SU-DHL-6 (cell line): ENCODE data around the gene GUK1.
A peak's percentile ranks its signal among the peaks of the same experiment; 100 is the strongest.

ENCODE experiments used
- H2AFZ ChIP-seq: fragments of 200-600 bp; sonication (generic); 2 replicates; pipeline ENCODE4 v1.6.1; 2014; ENCODE audit warnings: low read depth, mild to moderate bottlenecking, moderate library complexity, mixed read lengths, antibody characterized with exemption, low read length; ENCODE audit not compliant: severe bottlenecking
- H3F3A ChIP-seq: fragments of 200-600 bp; shearing (Covaris generic); 2 replicates; pipeline ENCODE4 v1.6.0; 2016; ENCODE audit warnings: antibody characterized with exemption, mild to moderate bottlenecking; ENCODE audit not compliant: insufficient read depth
- H3K27ac ChIP-seq: fragments of 200-600 bp; sonication (generic); 2 replicates; pipeline ENCODE4 v1.5.1; 2016; ENCODE audit warnings: low read depth, mild to moderate bottlenecking, low read length, moderate library complexity, mixed read lengths
- H3K27me3 ChIP-seq: fragments of 200-600 bp; sonication (generic), shearing (Covaris generic); 2 replicates; pipeline ENCODE4 v1.6.0; 2014; ENCODE audit warnings: mild to moderate bottlenecking, low read length
- H3K36me3 ChIP-seq: fragments of 200-600 bp; sonication (generic); 2 replicates; pipeline ENCODE4 v1.6.1; 2014; ENCODE audit warnings: mild to moderate bottlenecking, low read length, mixed read lengths
- H3K4me2 ChIP-seq: fragments of 300-600, 200-600 bp; shearing (Covaris generic), sonication (generic); 2 replicates; pipeline ENCODE4 v1.6.0; 2014; ENCODE audit warnings: low read length, low read depth, mild to moderate bottlenecking; ENCODE audit not compliant: poor library complexity, severe bottlenecking
- H3K4me3 ChIP-seq: fragments of 200-600 bp; sonication (generic); 2 replicates; pipeline ENCODE4 v1.5.1; 2014; ENCODE audit warnings: antibody characterized with exemption, low read length, mild to moderate bottlenecking, mixed read lengths; ENCODE audit not compliant: insufficient read depth, poor library complexity, severe bottlenecking
- H3K79me2 ChIP-seq: fragments of 200-600 bp; sonication (generic); 2 replicates; pipeline ENCODE4 v1.6.1; 2014; ENCODE audit warnings: mild to moderate bottlenecking, low read length, moderate library complexity; ENCODE audit not compliant: insufficient read depth
- H3K9ac ChIP-seq: fragments of 200-600 bp; sonication (generic); 2 replicates; pipeline ENCODE4 v1.7.0; 2014; ENCODE audit warnings: mild to moderate bottlenecking, low read length
- H3K9me2 ChIP-seq: fragments of 200-600 bp; sonication (generic); replicated peaks from 2 replicates; pipeline ENCODE4 v1.6.1; 2014; ENCODE audit warnings: low read length; ENCODE audit not compliant: insufficient read depth
- H3K9me3 ChIP-seq: fragments of 200-600 bp; sonication (generic); 2 replicates; pipeline ENCODE4 v1.6.1; 2014; ENCODE audit warnings: low read length, mixed read lengths; ENCODE audit not compliant: insufficient read depth
- H4K20me1 ChIP-seq: fragments of 200-600 bp; sonication (generic); 2 replicates; pipeline ENCODE4 v1.6.1; 2014; ENCODE audit warnings: low read depth, mild to moderate bottlenecking, antibody characterized with exemption, low read length, moderate library complexity, mixed read lengths
- CTCF ChIP-seq: fragments of 200-600 bp; sonication (generic); IDR thresholded peaks from one replicate; pipeline ENCODE4 v1.5.1; 2017; ENCODE audit warnings: antibody characterized with exemption, mild to moderate bottlenecking, low read length, moderate library complexity; ENCODE audit not compliant: insufficient read depth, poor library complexity, severe bottlenecking
- EZH2phosphoT487 ChIP-seq: fragments of 200-600 bp; sonication (generic), shearing (Covaris generic); conservative IDR thresholded peaks from 2 replicates; pipeline ENCODE4 v1.6.1; 2018; ENCODE audit warnings: mild to moderate bottlenecking, antibody characterized with exemption, low read length, moderate library complexity, mixed read lengths

Gene GUK1

GRCh38 chr1:228102791-228103620, 37.1 kb upstream of the GUK1 start, which contains the start of gene C1orf35:
Gene C1orf35, minus strand, starts transcription at chr1:228103325. Its CDS starts 98 bp downstream, at chr1:228103227.
- H3K9ac ChIP-seq: peak within 1 kb of the TSS; percentile 81
- H3K27ac ChIP-seq: peak within 1 kb of the TSS; percentile 53
- no peak for TF ChIP-seq EZH2phosphoT487
- no peak for TF ChIP-seq CTCF
- peaks cover 26% of the 10 kb centered on the region for H3F3A ChIP-seq
- H3K4me2 ChIP-seq: peak within 1 kb of the TSS; percentile 55
- H4K20me1 ChIP-seq: no peaks in the 10 kb centered on the region
- peak within 1 kb of the TSS; percentile 75 for H2AFZ ChIP-seq
- H3K36me3 ChIP-seq: no peaks in the 10 kb centered on the region
- H3K9me3 ChIP-seq: no peaks in the 10 kb centered on the region
- peak within 1 kb of the TSS; percentile 79 for H3K4me3 ChIP-seq
- H3K27me3 ChIP-seq: no peaks in the 10 kb centered on the region
- H3K9me2 ChIP-seq: no peaks in the 10 kb centered on the region
- 0 out of 2 replicates have a peak, but pooled peaks cover 3% of the 10 kb centered on the region for H3K79me2 ChIP-seq

- Histone ChIP-seq H3K9me3 (no peaks in the 10 kb centered on the region), H3F3A (peaks cover 21% of the 10 kb centered on the region), H3K9ac (peak overlapping the region; percentile 81), H3K36me3 (no peaks in the 10 kb centered on the region), H3K9me2 (no peaks in the 10 kb centered on the region), H3K27me3 (no peaks in the 10 kb centered on the region), H4K20me1 (no peaks in the 10 kb centered on the region), H3K4me2 (peak overlapping the region; percentile 55), H3K27ac (peak overlapping the region; percentile 40; the same call in 1 of the 2 replicates), H3K79me2 (peaks cover 13% of the 10 kb centered on the region; the same call in 1 of the 2 replicates), H3K4me3 (no peak overlapping the region), H2AFZ (no peak overlapping the region)
- TF ChIP-seq CTCF (no peak), EZH2phosphoT487 (no peak)
Measured at GRCh38 chr1:228104526-228105269, 35.4 kb upstream of the GUK1 start.

DNA sequence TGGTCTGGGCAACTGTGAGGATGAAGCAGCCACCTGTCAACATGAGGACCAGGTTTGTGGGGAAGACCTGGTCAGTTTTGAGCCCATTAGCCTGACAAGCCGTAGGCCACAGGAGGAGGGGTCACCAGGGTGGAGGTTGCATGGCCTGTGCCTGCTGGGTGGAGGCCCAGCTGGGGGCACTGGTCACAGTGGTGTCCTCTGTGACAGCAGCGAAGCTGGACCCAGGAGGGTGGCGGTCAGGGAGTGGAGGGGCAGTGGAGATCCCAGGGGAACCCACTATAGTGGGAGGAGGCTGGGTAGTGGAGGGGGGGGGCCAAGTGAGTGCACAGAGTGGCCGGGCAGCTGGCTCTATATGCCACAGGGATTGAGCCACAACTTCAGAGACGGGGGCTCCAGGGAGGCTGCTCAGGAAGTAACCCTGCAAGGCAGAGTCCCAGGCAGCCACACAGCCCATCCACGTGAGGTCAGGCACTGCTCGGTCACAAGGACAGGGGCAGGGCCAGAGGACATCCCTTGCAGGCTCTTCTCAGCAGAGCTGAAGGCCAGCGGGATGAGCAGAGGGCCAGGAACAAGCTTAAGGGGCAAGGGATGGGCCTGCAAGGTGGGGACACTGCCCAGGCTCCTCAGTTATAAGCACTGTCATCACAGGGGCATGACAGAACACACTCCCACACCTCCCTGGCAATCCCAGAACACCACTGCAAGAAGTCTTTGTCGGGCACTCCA, 34.6 kb upstream of the GUK1 start:
- TF ChIP-seq CTCF (no peak), EZH2phosphoT487 (no peak)
- H3K27me3 ChIP-seq: no peaks in the 10 kb centered on the region
- H4K20me1 ChIP-seq: no peaks in the 10 kb centered on the region
- no peaks in the 10 kb centered on the region for H3K9me3 ChIP-seq
- H3K4me2 ChIP-seq: no peak overlapping the region
- no peak overlapping the region for H2AFZ ChIP-seq
- no peak overlapping the region for H3K4me3 ChIP-seq
- no peaks in the 10 kb centered on the region for H3K36me3 ChIP-seq
- peaks cover 21% of the 10 kb centered on the region for H3F3A ChIP-seq
- H3K79me2 ChIP-seq: peaks cover 13% of the 10 kb centered on the region; the same call in 1 of the 2 replicates
- no peak overlapping the region for H3K9ac ChIP-seq
- H3K9me2 ChIP-seq: no peaks in the 10 kb centered on the region
- H3K27ac ChIP-seq: no peak overlapping the region
